Omental fat pad (tissue), 4 donors: ENCODE measurements around the gene USP17L30. TPM values are rescaled to one million over a fixed set of nuclear protein-coding genes. Genes with fewer than 3 reads are reported as not detected.

ENCODE experiments used
- ATAC-seq: fragments of 150-250 bp; one replicate; pipeline ENCODE4 v1.9.1; 2016; ENCODE audit warnings: mild to moderate bottlenecking, moderate library complexity; ENCODE audit not compliant: low FRiP score
- DNase-seq: peaks from one replicate; pipeline ENCODE4 v3.0.0-alpha.2; 2019; ENCODE audit warnings: low spot score
- CTCF ChIP-seq, 3 donors: fragments of 450-650 bp; IDR thresholded peaks; one replicate each; pipeline ENCODE4 v1.5.1; 2016 to 2017; ENCODE audit warnings: antibody characterized with exemption in 3 of 3, mild to moderate bottlenecking in 3 of 3, moderate library complexity in 2 of 3
- small RNA-seq: library from RNA; depleted of rRNA; stranded (forward); fragments of <200 nt; gene quantifications from one replicate; pipeline ENCODE3, GENCODE V24; 2016
- total RNA-seq, 4 donors: library from RNA; depleted of rRNA; stranded (reverse); fragments of >200 nt; gene quantifications; one replicate each; pipeline ENCODE4 v1.1.0, GENCODE V29; 2016

USP17L30 gene
- total RNA-seq, 4 donors from 2014 or later = not detected

- TF ChIP-seq CTCF (IDR thresholded peaks at IDR 0.05) = no peak
- ATAC-seq = no peak
- DNase-seq = no peak
These were observed 46.9 kb downstream of the USP17L30 start for GRCh38 chr4:9409793-9410192.

Small RNAs within 50 kb of the gene (small RNA-seq; reads per million reads assigned to genes)
- not detected for gene RNA5SP153

Other genes starting within 250 kb of the USP17L30 start
- gene FAM90A26, start 192.7 kb upstream of the USP17L30 start, total RNA-seq = not detected
- not detected for gene USP17L10, start 152.5 kb upstream of the USP17L30 start, total RNA-seq
- not detected for gene USP17L11, start 147.7 kb upstream of the USP17L30 start, total RNA-seq
- gene USP17L12, start 143.0 kb upstream of the USP17L30 start, total RNA-seq = not detected
- gene USP17L13, start 138.2 kb upstream of the USP17L30 start, total RNA-seq = not detected
- not detected for gene USP17L15, start 128.7 kb upstream of the USP17L30 start, total RNA-seq
- gene USP17L17, start 119.2 kb upstream of the USP17L30 start, total RNA-seq = not detected
- gene USP17L18, start 114.5 kb upstream of the USP17L30 start, total RNA-seq = not detected
- not detected for gene USP17L19, start 109.8 kb upstream of the USP17L30 start, total RNA-seq
- gene USP17L20, start 105.0 kb upstream of the USP17L30 start, total RNA-seq = not detected
- not detected for gene USP17L21, start 100.3 kb upstream of the USP17L30 start, total RNA-seq
- gene USP17L22, start 95.5 kb upstream of the USP17L30 start, total RNA-seq = not detected
- gene USP17L24, start 38.0 kb upstream of the USP17L30 start, total RNA-seq = not detected
- not detected for gene USP17L25, start 33.2 kb upstream of the USP17L30 start, total RNA-seq
- gene USP17L26, start 28.5 kb upstream of the USP17L30 start, total RNA-seq = not detected
- gene USP17L5, start 23.7 kb upstream of the USP17L30 start, total RNA-seq = not detected
- gene USP17L27, start 19.0 kb upstream of the USP17L30 start, total RNA-seq = not detected
- gene USP17L28, start 14.2 kb upstream of the USP17L30 start, total RNA-seq = not detected
- not detected for gene USP17L29, start 9.5 kb upstream of the USP17L30 start, total RNA-seq
- gene DEFB131A, start 81.3 kb downstream of the USP17L30 start, total RNA-seq = not detected